Astrocyte of the cerebellum (primary cell): ENCODE results near the gene GASK1A.

Source experiments
- DNase-seq: peaks from one replicate; pipeline ENCODE4 v3.0.0-alpha.2; 2011; ENCODE audit warnings: low read depth
- H3K4me3 ChIP-seq: 2 replicates; pipeline ENCODE4 v1.5.1; 2011; ENCODE audit warnings: mild to moderate bottlenecking, low read depth, low read length, moderate library complexity
- CTCF ChIP-seq: IDR thresholded peaks from 2 replicates; pipeline ENCODE4 v1.5.1; 2012; ENCODE audit warnings: low read length, low read depth, moderate library complexity, mild to moderate bottlenecking; ENCODE audit errors: missing control alignments
- in situ Hi-C: cut with HindIII; loops from 2 replicates; pipeline ENCODE4 v1.10.0; 2017; ENCODE audit warnings: low sequenced_read_pairs

GASK1A gene

GRCh38 chr3:43087249-43087776, 108.2 kb downstream of the GASK1A start:
- DNase-seq = no peak
- TF ChIP-seq CTCF = peak; percentile 5
- in situ Hi-C loops = no loop called here

GRCh38 chr3:43089081-43089480, 110.0 kb downstream of the GASK1A start:
- no peak for TF ChIP-seq CTCF
- in situ Hi-C loops = no loop called here
- no peak overlapping the region for H3K4me3 ChIP-seq
- no peak for DNase-seq

More at GRCh38 chr3:43087249-43087776, 108.2 kb downstream of the GASK1A start:
- no peak overlapping the region for H3K4me3 ChIP-seq

GRCh38 chr3:43090238-43090637, 111.1 kb downstream of the GASK1A start:
- no peak for TF ChIP-seq CTCF
- H3K4me3 ChIP-seq = no peak overlapping the region
- in situ Hi-C loops = no loop called here
- DNase-seq = no peak

- H3K4me3 ChIP-seq = no peak overlapping the region
- TF ChIP-seq CTCF = no peak
- in situ Hi-C loops = no loop called here
- no peak for DNase-seq
Measured at GRCh38 chr3:43091481-43091880, 112.4 kb downstream of the GASK1A start.

- in situ Hi-C loops = no loop called here
- no peak overlapping the region for H3K4me3 ChIP-seq
- no peak for DNase-seq
- TF ChIP-seq CTCF = no peak
Measured at GRCh38 chr3:43093006-43093405, 113.9 kb downstream of the GASK1A start.

- H3K4me3 ChIP-seq = no peak overlapping the region
- TF ChIP-seq CTCF = no peak
- in situ Hi-C loops = no loop called here
- no peak for DNase-seq
Measured at GRCh38 chr3:43093974-43094373, 114.9 kb downstream of the GASK1A start.

- no peak for DNase-seq
- TF ChIP-seq CTCF = no peak
- in situ Hi-C loops = no loop called here
- no peak overlapping the region for H3K4me3 ChIP-seq
Measured at GRCh38 chr3:43094381-43094780, 115.3 kb downstream of the GASK1A start.
